Myocyte (in vitro differentiated cells): Measurements from ENCODE around the gene NOL4L. TPM values are rescaled to one million over a fixed set of nuclear protein-coding genes. Genes with fewer than 3 reads are reported as not detected.
"Not testable (repeated sequence)": the region's sequence is repeated elsewhere in the genome, so short reads cannot be mapped to it uniquely, and the experiment has no call there.

Source experiments
- DNase-seq: peaks from one replicate; pipeline ENCODE4 v3.0.0-alpha.2; 2012; ENCODE audit warnings: low read depth
- total RNA-seq: library from RNA; depleted of rRNA; stranded (reverse); fragments of >200 nt; gene quantifications from 2 replicates; pipeline ENCODE4 v1.2.3, GENCODE V29; 2014

The NOL4L gene
- total RNA-seq, 1 donor from 2014 or later: 2.5 TPM

DNA sequence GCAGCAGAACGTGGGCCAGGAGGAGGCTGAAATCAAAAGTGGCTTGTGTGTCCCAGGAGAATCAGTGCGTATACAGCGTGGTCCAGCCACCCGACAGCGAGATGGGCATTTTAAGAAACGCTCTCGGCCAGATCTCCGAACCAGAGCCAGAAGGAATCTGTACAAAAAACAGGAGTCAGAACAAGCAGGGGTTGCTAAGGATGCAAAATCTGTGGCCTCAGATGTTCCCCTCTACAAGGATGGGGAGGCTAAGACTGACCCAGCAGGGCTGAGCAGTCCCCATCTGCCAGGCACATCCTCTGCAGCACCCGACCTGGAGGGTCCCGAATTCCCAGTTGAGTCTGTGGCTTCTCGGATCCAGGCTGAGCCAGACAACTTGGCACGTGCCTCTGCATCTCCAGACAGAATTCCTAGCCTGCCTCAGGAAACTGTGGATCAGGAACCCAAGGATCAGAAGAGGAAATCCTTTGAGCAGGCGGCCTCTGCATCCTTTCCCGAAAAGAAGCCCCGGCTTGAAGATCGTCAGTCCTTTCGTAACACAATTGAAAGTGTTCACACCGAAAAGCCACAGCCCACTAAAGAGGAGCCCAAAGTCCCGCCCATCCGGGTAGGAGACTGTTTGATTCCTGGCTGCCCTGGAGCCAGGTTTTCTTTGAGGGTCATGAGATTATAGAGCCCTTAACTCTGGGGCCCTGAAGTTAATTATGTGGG is 151.7 kb downstream of the NOL4L start:
- DNase-seq: no peak

- DNase-seq: no peak
Measured at GRCh38 chr20:32432277-32432676, 152.9 kb downstream of the NOL4L start.

DNA sequence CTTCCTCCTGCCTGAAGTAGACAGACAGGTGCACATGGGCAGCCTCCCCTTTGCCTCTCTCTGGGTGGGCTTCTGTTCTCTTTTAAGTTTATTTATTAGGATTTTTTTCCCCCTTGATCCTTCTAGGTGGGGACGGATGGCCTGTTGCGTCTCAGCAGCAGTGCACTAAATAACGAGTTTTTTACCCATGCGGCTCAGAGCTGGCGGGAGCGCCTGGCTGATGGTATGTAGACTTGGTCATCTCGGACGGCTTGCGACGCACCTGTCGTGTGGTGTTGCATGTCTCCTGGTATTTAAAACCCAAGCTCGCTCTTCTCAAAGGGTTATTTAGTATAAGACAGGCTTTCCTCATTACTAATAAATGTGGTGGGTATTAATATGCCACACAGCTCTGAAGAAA is 153.7 kb downstream of the NOL4L start:
- no peak for DNase-seq

DNA sequence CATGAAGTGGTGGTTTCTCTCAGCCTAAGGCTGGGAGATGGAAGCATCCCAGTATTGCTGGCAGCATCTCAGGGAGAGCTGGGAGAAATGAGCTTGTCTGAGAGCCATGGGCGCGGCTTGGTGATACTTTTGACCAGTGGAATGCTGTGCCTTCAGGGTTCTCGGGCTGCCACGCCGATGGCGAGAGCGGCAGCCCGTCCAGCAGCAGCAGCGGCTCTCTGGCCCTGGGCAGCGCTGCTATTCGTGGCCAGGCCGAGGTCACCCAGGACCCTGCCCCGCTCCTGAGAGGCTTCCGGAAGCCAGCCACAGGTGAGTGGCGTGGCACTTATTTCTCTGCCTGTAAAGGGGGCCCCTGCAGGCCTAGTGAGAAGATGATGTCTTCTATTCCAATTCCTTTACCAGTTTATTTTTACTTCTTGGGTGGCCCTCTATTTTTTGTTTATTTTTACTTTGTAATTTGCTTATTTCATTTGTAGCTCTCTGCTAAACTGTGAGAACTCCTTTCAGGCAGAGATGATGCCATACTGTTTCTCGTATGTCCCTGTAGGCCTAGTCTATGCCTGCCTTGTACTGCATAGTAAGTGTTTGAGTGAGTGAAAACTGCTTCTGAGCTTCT is 155.3 kb downstream of the NOL4L start:
- no peak for DNase-seq

DNA sequence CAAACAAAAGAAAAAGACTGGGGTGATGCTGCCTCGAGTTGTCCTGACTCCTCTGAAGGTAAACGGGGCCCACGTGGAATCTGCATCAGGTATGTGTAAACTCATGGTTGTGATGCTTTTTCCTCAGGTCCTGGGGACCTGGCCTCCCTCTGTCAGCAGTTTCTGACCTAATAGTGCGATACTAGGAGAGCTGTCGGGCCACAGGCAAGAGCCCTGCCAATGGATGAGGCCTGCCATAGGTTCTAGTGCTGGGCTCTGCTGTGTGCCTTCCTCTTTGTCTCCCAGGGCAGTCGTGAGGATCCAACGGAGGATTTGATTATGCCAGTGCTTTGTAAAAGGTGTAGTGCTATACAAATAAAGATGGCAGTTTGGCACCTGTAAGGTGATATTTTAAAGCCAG is 155.8 kb downstream of the NOL4L start:
- DNase-seq: no peak

DNA sequence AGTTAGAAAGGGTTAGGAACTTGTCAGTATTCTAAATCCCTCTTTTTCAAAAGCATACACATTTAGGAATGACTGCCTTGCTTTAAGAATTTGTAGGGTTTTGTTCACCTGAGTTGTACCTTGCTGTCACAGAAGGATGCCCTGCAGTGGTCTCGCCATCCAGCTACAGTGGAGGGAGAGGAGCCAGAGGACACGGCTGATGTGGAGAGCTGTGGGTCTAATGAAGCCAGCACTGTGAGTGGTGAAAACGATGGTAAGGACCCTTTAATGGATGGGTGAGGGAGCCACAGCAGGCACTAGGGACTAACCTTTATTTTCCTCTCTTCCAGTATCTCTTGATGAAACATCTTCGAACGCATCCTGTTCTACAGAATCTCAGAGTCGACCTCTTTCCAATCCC is 157.1 kb downstream of the NOL4L start:
- no peak for DNase-seq

DNA sequence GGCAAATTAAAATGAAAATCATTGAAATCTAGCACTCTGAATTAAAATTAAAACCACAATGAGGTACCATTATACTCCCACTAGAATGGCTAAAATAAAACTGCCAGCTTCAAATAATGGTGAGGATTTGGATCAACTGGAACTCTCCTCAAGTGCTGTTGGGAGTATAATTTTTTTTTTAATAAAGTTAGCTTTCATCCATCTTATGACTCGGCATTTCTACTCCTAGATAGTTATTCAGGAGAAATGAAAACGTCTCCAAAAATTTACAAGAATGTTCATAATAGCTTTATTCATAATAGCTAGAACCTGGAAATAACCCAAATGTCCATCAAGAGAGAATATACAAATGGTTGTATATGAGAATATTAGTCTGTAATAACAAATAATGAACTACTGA is 163.8 kb downstream of the NOL4L start:
- DNase-seq: no peak

- no peak for DNase-seq
Measured at GRCh38 chr20:32418376-32418775, 166.8 kb downstream of the NOL4L start.

DNA sequence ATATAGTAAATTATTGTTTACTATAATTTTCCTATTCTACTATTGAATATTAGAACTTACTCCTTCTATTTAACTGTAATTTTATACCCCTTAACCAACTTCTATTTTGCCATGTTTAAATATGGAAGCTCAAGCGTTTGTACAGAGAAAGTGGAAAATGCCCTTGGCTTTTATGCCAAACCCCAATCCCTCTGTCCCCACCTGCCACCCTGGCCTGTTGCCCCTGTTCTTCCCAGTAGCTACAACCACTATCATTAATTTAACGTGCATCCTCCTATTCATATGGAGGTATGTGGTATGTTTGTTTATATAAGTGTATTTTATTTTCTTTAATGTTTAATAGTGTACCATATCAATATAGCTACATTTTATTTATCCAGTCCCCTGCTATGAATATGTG is 168.9 kb downstream of the NOL4L start:
- DNase-seq: peak; percentile 14

DNA sequence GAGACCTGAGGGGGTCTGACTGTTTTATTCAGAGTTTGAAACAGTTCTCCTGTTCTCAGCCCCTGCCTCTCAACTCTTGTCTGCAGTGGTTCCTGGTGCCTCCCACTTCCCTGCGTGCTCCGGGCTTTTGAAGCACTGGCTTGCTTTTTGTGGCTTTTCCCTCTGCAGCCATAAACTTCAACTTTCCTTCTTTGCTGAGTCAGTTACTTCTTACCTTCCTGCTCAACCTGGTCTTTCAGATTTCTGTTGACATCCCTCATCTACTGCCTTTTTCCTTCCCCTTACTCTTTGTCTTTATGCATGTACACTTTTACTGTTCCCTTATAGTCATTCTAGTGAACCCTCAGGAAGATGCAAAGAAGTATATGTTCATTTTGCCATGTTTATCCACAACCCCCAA is 169.6 kb downstream of the NOL4L start:
- DNase-seq: no peak

- no peak for DNase-seq
Measured at GRCh38 chr20:32411955-32412706, 173.0 kb downstream of the NOL4L start.

DNA sequence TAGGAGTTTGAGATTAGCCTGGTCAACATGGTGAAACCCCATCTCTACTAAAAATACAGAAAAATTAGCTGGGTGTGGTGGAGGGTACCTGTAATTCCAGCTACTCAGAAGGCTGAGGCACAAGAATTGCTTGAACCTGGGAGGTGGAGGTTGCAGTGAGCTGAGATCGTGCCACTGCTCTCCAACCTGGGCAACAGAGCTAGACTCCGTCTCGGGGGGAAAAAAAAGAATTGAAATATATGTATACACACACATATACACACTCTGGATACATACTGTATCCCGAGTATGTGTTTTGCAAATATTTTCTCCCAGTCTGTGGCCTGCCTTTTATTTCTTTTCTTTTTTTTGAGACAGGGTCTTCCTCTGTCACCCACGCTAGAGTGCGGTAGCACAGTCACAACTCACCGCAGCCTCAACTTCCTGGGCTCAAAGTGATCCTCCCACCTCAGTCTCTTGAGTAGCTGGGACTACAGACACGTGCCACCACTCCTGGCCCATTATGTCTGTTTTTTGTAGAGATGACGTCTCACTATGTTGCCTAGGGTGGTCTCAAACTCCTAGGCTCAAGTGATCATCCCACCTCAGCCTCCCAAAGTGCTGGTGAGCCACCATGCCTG is 177.9 kb downstream of the NOL4L start:
- not testable (repeated sequence) for DNase-seq

DNA sequence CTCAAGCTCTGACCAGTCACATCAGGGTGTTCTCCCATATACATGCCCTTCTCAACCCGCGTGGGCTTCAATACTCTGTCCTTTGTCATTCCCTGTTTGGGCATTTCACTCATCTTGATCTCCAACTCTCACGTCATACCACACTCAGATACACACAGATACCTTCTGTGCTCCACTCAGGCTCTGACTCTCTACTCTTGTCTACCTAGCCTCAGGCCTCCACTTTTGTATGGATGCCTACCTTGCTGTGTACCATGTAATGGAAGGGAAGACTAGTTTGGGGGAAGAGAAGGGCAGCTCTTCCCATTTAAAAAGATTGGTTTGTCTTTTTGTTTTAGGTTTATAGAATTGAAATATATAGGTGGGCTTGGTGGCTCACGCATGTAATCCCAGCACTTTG is 178.4 kb downstream of the NOL4L start:
- DNase-seq: no peak

DNA sequence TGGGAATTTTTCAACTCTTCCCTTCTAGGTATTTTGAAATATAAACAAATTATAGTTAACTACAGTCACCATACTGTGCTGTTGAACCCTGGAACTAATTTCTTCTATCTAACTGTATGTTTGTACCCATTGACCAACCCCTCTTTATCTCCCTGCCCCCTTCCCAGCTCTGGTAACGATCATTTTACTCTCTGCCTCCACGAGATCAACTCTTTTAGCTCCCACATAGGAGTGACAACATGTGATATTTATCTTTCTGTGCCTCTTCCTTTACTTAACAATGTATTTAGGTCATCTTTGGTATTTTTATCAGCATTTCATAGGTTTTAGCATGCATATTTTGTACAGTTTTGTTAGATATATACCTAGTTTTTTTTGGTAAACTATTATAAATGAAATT is 181.1 kb downstream of the NOL4L start:
- DNase-seq: no peak

DNA sequence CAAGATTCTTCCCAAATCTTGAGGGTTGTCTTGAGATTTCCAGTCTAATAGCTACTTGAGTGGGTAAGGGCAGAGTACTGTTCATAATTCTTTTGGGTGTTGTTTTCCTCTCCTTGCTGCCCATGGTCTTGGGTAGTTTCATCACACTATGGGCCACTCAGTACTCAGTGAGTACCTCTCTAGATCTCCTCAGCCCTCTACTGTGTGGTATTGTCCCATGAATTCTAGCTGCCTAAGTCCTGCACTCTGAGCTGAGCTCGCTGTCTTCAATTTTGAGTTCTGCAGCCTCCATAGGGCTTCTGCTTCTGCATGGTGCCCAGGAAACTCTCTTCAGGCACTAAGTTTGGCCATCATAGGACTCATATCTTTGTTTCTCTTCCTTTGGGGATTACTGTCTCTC is 184.7 kb downstream of the NOL4L start:
- DNase-seq: no peak

GRCh38 chr20:32397567-32398084 is 187.5 kb downstream of the NOL4L start:
- no peak for DNase-seq

- DNase-seq: no peak
Measured at GRCh38 chr20:32396646-32397160, 188.4 kb downstream of the NOL4L start.

DNA sequence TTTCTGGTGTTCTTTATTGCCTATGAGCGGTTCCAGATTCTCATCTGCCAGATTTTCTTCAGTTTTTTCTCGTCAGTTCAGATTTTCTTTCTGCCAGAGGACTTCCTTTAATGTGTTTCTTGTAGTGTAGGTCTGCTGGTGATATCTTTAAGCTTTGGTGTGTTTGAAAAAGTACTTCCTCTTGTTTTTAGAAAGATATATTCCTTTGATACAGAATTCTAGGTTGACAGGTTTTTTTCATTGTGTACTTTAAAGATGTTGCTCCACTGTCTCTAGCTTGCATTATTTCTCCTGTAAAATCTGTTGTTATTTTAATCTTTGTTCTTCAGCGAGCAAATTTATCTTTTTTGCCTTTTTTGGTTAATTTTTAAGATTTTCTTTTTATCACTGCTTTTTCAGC is 190.1 kb downstream of the NOL4L start:
- DNase-seq: no peak
